ENCODE measurements around the gene RPP30. TPM values are rescaled to one million over a fixed set of nuclear protein-coding genes. Genes with fewer than 3 reads are reported as not detected.

Gene RPP30
- total RNA-seq (ENCODE audit: low replicate concordance) = 60.0 and 85.5 TPM in 2 replicates

- Histone ChIP-seq H4K20me1 (ENCODE audit: low read depth) (peaks cover 21% of the 10 kb centered on the region), H3K9ac (peak within 1 kb of the TSS; percentile 78), H3K4me2 (peak within 1 kb of the TSS; percentile 83), H3K4me1 (peaks cover 7% of the 10 kb centered on the region), H3K9me3 (ENCODE audit: low read depth) (peaks cover 10% of the 10 kb centered on the region), H3K36me3 (no peaks in the 10 kb centered on the region), H3F3A (ENCODE audit: low read depth) (no peaks in the 10 kb centered on the region), H3K27ac (no peak within 1 kb of the TSS), H3K27me3 (no peaks in the 10 kb centered on the region), H3K4me3 (peak within 1 kb of the TSS; percentile 95), H3K79me2 (ENCODE audit: low read depth) (peaks cover 31% of the 10 kb centered on the region), H2AFZ (replicated peaks) (peak within 1 kb of the TSS; percentile 100)
- H3K4me1 Mint-ChIP-seq = peaks cover 21% of the 10 kb centered on the region
- no peak for TF ChIP-seq EZH2phosphoT487 (IDR thresholded peaks at IDR 0.05)
- TF ChIP-seq EZH2 (IDR thresholded peaks at IDR 0.05) = no peak
- TF ChIP-seq CTCF (IDR thresholded peaks at IDR 0.05) = no peak
- DNase-seq (ENCODE audit: low spot score) = peak; percentile 89
- H3K4me3 Mint-ChIP-seq = peak within 1 kb of the TSS; percentile 97
- no peaks in the 10 kb centered on the region for H3K36me3 Mint-ChIP-seq
- peaks cover 6% of the 10 kb centered on the region for H3K27me3 Mint-ChIP-seq (ENCODE audit: insufficient read depth, low read depth)
- H3K9me3 Mint-ChIP-seq = peaks cover 20% of the 10 kb centered on the region
- H3K27ac Mint-ChIP-seq = peak within 1 kb of the TSS; percentile 97
These were observed at the start of gene RPP30 for GRCh38 chr10:90871766-90872647. Gene RPP30, plus strand, starts transcription at chr10:90871974. Its CDS starts 13 bp downstream, at chr10:90871987.

GRCh38 chr10:90822508-90822907 is 49.3 kb upstream of the RPP30 start:
- Histone ChIP-seq H3K9me3 (ENCODE audit: low read depth) (no peaks in the 10 kb centered on the region), H3F3A (ENCODE audit: low read depth) (no peaks in the 10 kb centered on the region), H3K4me3 (no peak overlapping the region), H3K27me3 (no peaks in the 10 kb centered on the region), H3K9ac (no peak overlapping the region), H3K27ac (no peak overlapping the region), H2AFZ (replicated peaks) (no peak overlapping the region), H4K20me1 (ENCODE audit: low read depth) (no peaks in the 10 kb centered on the region), H3K79me2 (ENCODE audit: low read depth) (no peaks in the 10 kb centered on the region), H3K36me3 (no peaks in the 10 kb centered on the region), H3K4me1 (peaks cover 12% of the 10 kb centered on the region), H3K4me2 (no peak overlapping the region)
- no peak for DNase-seq (ENCODE audit: low spot score)
- TF ChIP-seq EZH2 (IDR thresholded peaks at IDR 0.05) (no peak), CTCF (IDR thresholded peaks at IDR 0.05) (no peak), EZH2phosphoT487 (IDR thresholded peaks at IDR 0.05) (no peak)
- Mint-ChIP-seq H3K4me3 (no peak overlapping the region), H3K27me3 (ENCODE audit: insufficient read depth, low read depth) (peaks cover 2% of the 10 kb centered on the region), H3K36me3 (no peaks in the 10 kb centered on the region), H3K4me1 (no peaks in the 10 kb centered on the region), H3K9me3 (no peaks in the 10 kb centered on the region), H3K27ac (no peak overlapping the region)

GRCh38 chr10:90832111-90832510 is 39.7 kb upstream of the RPP30 start:
- H3K27ac ChIP-seq = no peak overlapping the region
- no peaks in the 10 kb centered on the region for H3K27me3 ChIP-seq
- TF ChIP-seq EZH2 (IDR thresholded peaks at IDR 0.05) = no peak
- TF ChIP-seq CTCF (IDR thresholded peaks at IDR 0.05) = no peak
- TF ChIP-seq EZH2phosphoT487 (IDR thresholded peaks at IDR 0.05) = no peak
- no peaks in the 10 kb centered on the region for H4K20me1 ChIP-seq (ENCODE audit: low read depth)
- Mint-ChIP-seq H3K36me3 (no peaks in the 10 kb centered on the region), H3K27me3 (ENCODE audit: insufficient read depth, low read depth) (peaks cover 2% of the 10 kb centered on the region), H3K4me1 (no peaks in the 10 kb centered on the region), H3K9me3 (peaks cover 3% of the 10 kb centered on the region), H3K4me3 (no peak overlapping the region), H3K27ac (no peak overlapping the region)
- no peaks in the 10 kb centered on the region for H3F3A ChIP-seq (ENCODE audit: low read depth)
- H3K9me3 ChIP-seq (ENCODE audit: low read depth) = no peaks in the 10 kb centered on the region
- H3K4me1 ChIP-seq = no peaks in the 10 kb centered on the region
- H2AFZ ChIP-seq (replicated peaks) = no peak overlapping the region
- DNase-seq (ENCODE audit: low spot score) = no peak
- H3K36me3 ChIP-seq = no peaks in the 10 kb centered on the region
- H3K4me3 ChIP-seq = no peak overlapping the region
- H3K4me2 ChIP-seq = no peak overlapping the region
- H3K9ac ChIP-seq = no peak overlapping the region
- H3K79me2 ChIP-seq (ENCODE audit: low read depth) = no peaks in the 10 kb centered on the region
